SJCRH30 (cell line): Measurements from ENCODE around the gene FANCM. TPM values are rescaled to one million over a fixed set of nuclear protein-coding genes. Genes with fewer than 3 reads are reported as not detected.
A peak's percentile ranks its signal among the peaks of the same experiment; 100 is the strongest.

Experiments
- DNase-seq, 2 experiments: peaks; one replicate each; pipeline ENCODE4 v3.0.0-alpha.2; 2015 to 2020
- H3K27ac ChIP-seq: fragments of 250-450 bp; sonication (Bioruptor Pico); 2 replicates; pipeline ENCODE4 v1.5.1; 2020; ENCODE audit warnings: mild to moderate bottlenecking, moderate library complexity
- H3K27me3 ChIP-seq: fragments of 250-450 bp; sonication (Bioruptor Pico); 2 replicates; pipeline ENCODE4 v1.5.1; 2020; ENCODE audit warnings: mild to moderate bottlenecking, moderate library complexity
- H3K36me3 ChIP-seq: fragments of 250-450 bp; sonication (Bioruptor Pico); 2 replicates; pipeline ENCODE4 v1.5.1; 2020; ENCODE audit warnings: mild to moderate bottlenecking, moderate library complexity
- H3K4me1 ChIP-seq: fragments of 250-450 bp; sonication (Bioruptor Pico); 2 replicates; pipeline ENCODE4 v1.5.1; 2020; ENCODE audit warnings: mild to moderate bottlenecking, moderate library complexity
- H3K4me3 ChIP-seq: fragments of 250-450 bp; sonication (Bioruptor Pico); 2 replicates; pipeline ENCODE4 v1.5.1; 2020; ENCODE audit warnings: mild to moderate bottlenecking, moderate library complexity
- H3K9me3 ChIP-seq: fragments of 250-450 bp; sonication (Bioruptor Pico); replicated peaks from 2 replicates; pipeline ENCODE4 v1.5.1; 2020; ENCODE audit warnings: mild to moderate bottlenecking, moderate library complexity
- total RNA-seq: library from RNA; depleted of rRNA; stranded (reverse); fragments of >200 nt; shearing (Covaris generic); gene quantifications from 2 replicates; pipeline ENCODE4 v1.2.3, GENCODE V29; 2014; rRNA removed

FANCM gene, protein sequence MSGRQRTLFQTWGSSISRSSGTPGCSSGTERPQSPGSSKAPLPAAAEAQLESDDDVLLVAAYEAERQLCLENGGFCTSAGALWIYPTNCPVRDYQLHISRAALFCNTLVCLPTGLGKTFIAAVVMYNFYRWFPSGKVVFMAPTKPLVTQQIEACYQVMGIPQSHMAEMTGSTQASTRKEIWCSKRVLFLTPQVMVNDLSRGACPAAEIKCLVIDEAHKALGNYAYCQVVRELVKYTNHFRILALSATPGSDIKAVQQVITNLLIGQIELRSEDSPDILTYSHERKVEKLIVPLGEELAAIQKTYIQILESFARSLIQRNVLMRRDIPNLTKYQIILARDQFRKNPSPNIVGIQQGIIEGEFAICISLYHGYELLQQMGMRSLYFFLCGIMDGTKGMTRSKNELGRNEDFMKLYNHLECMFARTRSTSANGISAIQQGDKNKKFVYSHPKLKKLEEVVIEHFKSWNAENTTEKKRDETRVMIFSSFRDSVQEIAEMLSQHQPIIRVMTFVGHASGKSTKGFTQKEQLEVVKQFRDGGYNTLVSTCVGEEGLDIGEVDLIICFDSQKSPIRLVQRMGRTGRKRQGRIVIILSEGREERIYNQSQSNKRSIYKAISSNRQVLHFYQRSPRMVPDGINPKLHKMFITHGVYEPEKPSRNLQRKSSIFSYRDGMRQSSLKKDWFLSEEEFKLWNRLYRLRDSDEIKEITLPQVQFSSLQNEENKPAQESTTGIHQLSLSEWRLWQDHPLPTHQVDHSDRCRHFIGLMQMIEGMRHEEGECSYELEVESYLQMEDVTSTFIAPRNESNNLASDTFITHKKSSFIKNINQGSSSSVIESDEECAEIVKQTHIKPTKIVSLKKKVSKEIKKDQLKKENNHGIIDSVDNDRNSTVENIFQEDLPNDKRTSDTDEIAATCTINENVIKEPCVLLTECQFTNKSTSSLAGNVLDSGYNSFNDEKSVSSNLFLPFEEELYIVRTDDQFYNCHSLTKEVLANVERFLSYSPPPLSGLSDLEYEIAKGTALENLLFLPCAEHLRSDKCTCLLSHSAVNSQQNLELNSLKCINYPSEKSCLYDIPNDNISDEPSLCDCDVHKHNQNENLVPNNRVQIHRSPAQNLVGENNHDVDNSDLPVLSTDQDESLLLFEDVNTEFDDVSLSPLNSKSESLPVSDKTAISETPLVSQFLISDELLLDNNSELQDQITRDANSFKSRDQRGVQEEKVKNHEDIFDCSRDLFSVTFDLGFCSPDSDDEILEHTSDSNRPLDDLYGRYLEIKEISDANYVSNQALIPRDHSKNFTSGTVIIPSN (N-terminal part only)
- total RNA-seq: 14.9 and 17.4 TPM in 2 replicates

DNA sequence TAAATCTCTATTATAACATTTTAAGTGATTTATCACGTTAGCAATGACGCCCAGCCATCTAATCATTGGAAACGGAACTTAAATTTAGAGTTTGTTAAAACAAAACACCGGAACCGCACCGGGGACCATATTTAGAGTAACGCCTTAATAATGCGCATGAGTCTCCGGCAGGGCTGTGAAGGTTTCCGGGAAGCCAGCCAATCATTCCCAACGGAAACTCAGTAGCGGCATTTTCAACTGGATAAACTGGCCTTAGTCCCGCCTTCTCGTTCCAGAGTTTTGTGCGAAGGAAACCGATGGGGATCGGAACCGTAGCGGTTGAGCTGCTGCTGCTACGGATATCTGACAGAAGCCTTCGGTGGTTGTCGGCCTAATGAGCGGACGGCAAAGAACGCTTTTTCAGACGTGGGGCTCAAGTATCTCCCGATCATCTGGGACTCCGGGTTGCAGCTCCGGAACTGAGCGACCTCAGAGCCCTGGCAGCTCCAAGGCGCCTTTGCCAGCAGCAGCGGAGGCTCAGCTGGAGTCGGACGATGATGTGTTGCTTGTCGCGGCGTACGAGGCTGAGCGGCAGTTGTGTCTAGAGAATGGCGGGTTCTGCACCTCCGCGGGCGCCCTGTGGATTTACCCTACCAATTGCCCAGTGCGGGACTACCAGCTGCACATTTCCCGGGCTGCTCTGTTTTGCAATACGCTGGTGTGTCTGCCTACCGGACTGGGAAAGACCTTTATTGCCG lies at the start of gene FANCM:
Gene FANCM, plus strand, starts transcription at position 272 of the 737 bp plus-strand sequence. Its CDS starts 102 bp downstream, at position 374.
- peak within 1 kb of the TSS; percentile 91 for H3K27ac ChIP-seq
- H3K4me1 ChIP-seq: no peaks in the 10 kb centered on the region; the same call in 1 of the 2 replicates
- H3K4me3 ChIP-seq: peak within 1 kb of the TSS; percentile 93
- peak; percentile 95 to 99 for DNase-seq
- no peaks in the 10 kb centered on the region for H3K36me3 ChIP-seq
- no peaks in the 10 kb centered on the region for H3K9me3 ChIP-seq
- H3K27me3 ChIP-seq: no peaks in the 10 kb centered on the region

DNA sequence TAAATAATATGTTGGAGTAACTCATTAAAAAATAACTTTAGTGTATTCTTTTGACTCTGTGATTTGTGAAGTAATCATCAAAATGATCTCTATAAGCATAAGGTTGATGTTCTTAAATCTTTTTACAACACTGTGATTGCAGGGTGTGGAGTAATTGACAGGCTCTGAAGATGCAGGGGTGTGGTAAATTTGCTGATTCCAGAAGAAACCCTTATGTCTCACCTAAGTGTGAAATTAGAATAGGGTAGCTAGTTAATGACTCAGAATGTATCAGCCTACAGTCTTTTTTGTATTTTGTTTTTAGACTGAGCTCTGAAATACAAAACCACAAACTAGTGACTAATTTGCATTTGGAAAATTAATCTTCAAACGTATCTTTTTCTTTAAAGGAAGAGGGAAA lies 45.9 kb upstream of the FANCM start:
- no peak overlapping the region for H3K27ac ChIP-seq
- peaks cover 26% of the 10 kb centered on the region for H3K36me3 ChIP-seq
- H3K27me3 ChIP-seq: no peaks in the 10 kb centered on the region
- DNase-seq: no peak
- H3K4me1 ChIP-seq: peaks cover 4% of the 10 kb centered on the region; the same call in 1 of the 2 replicates
- no peak overlapping the region for H3K4me3 ChIP-seq
- H3K9me3 ChIP-seq: no peaks in the 10 kb centered on the region

DNA sequence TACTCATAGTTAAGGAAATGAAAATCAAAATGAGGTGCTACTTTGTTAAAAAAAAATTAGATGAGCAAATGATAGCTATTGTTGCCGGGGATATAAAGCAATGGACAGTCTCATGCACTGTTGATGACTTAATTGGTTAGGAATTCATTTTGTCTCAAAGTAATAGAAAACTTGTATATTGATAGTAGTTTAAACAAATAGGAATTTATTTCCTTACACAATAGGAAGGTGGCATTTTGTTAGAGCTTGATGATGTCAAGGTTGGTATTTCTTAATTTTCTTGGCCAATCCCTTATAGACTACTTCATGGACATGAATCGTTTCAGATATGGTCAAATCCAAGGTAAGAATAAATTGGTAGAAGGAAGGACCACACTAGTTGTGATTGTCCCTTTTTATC lies 44.0 kb upstream of the FANCM start:
- no peak for DNase-seq
- H3K36me3 ChIP-seq: peaks cover 44% of the 10 kb centered on the region
- H3K27me3 ChIP-seq: no peaks in the 10 kb centered on the region
- no peak overlapping the region for H3K4me3 ChIP-seq
- no peaks in the 10 kb centered on the region for H3K9me3 ChIP-seq
- no peak overlapping the region for H3K27ac ChIP-seq
- H3K4me1 ChIP-seq: no peaks in the 10 kb centered on the region; the same call in 1 of the 2 replicates

DNA sequence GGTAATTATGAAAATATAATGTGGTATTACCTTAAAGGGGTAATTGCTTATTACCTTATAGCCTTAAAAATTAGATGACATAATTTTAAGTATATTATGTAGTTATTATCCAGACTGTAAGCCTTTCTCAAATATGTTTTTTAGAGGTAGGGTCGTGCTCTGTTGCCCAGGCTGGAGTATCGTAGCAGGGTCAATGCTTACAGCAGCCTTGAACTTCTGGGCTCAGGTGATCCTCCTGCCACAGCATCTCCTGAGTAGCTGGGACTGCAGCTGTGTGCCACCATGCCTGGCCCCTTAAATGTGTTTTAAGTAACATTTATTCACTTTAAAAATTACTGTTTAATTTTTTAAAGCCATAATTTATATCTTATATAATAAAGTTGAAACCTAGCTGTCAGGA lies 41.5 kb upstream of the FANCM start:
- Histone ChIP-seq H3K27ac (no peak overlapping the region), H3K9me3 (no peaks in the 10 kb centered on the region), H3K27me3 (no peaks in the 10 kb centered on the region), H3K36me3 (peaks cover 63% of the 10 kb centered on the region), H3K4me1 (no peaks in the 10 kb centered on the region; the same call in 1 of the 2 replicates), H3K4me3 (no peak overlapping the region)
- no peak for DNase-seq

DNA sequence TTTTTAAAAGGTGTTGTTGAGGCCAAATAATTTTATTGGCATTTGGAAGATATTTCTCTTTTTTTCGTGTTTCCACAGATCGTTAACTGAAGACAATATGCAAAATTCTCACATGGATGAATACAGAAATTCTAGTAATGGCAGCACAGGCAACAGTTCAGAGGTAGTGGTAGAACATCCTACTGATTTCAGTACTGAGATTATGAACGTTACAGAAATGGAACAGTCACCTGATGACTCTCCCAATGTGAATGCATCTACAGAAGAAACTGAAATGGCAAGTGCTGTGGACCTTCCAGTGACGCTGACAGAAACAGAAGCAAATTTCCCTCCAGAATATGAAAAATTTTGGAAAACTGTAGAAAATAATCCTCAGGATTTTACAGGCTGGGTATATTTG lies 40.6 kb upstream of the FANCM start:
- Histone ChIP-seq H3K4me3 (no peak overlapping the region), H3K4me1 (no peaks in the 10 kb centered on the region; the same call in 1 of the 2 replicates), H3K27ac (no peak overlapping the region), H3K9me3 (no peaks in the 10 kb centered on the region), H3K36me3 (peaks cover 69% of the 10 kb centered on the region), H3K27me3 (no peaks in the 10 kb centered on the region)
- no peak for DNase-seq

DNA sequence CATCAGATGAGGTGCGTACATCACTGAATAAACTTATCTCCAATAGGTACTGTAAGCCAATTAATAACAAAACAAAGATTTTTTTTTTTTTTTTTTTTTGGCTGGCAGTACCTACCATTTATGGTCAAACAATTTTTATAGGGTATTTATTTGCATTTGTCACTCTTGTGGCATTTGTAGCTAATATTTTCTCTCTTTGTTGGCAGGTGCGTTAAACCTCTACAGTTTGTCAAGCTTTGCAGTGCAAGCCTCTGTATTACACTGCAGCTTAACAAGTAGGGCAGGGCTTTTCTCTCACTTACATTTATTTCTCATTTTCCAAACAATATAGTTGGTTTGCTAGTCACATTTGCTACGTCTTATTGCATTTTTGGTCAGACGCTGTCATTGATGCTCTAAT lies 39.5 kb upstream of the FANCM start:
- no peak overlapping the region for H3K27ac ChIP-seq
- peaks cover 80% of the 10 kb centered on the region for H3K36me3 ChIP-seq
- no peaks in the 10 kb centered on the region for H3K27me3 ChIP-seq
- no peak for DNase-seq
- H3K4me1 ChIP-seq: no peaks in the 10 kb centered on the region
- no peak overlapping the region for H3K4me3 ChIP-seq
- H3K9me3 ChIP-seq: no peaks in the 10 kb centered on the region

DNA sequence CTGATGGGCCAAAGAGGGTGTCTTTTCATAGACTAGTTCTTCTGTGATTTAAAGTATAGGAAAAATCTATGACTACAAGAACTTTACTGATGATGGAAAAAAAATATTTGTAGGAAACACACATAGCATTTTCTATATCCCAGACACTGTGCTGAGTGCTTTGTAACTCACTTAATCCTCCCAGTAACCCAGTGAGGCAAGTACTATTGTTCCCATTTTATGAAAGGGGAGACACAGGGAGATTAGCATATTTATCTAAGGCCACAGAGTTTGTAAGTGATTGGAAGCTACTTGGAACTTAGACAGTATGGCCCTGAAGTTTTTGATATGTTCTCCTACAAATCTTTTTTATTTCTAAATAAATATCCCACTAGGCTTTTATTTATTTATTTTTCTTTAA lies 31.9 kb upstream of the FANCM start:
- Histone ChIP-seq H3K36me3 (peaks cover 88% of the 10 kb centered on the region), H3K27ac (no peak overlapping the region), H3K27me3 (no peaks in the 10 kb centered on the region), H3K4me1 (no peaks in the 10 kb centered on the region; the same call in 1 of the 2 replicates), H3K9me3 (no peaks in the 10 kb centered on the region), H3K4me3 (no peak overlapping the region)
- no peak for DNase-seq

DNA sequence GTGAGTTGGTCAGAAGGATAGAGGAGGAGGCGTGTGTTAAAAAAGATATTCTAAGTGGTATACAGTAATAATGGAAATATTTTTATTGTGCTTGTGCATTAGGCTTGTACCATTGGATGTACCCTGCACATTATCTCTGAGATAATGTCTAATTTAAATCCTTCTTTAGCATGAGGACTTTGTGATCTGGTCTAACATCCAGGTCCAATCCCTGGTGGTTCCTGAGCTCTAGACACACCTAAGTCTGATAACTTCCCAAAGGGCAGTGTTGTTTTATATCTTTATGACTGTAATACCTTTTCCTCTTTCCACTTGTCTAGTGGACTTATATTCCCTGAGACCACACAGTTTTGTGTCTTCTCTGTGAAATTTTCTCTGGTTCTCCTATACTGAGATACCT lies 31.2 kb upstream of the FANCM start:
- Histone ChIP-seq H3K27me3 (no peaks in the 10 kb centered on the region), H3K36me3 (peaks cover 92% of the 10 kb centered on the region), H3K4me1 (no peaks in the 10 kb centered on the region; the same call in 1 of the 2 replicates), H3K9me3 (no peaks in the 10 kb centered on the region), H3K27ac (no peak overlapping the region), H3K4me3 (no peak overlapping the region)
- DNase-seq: no peak

DNA sequence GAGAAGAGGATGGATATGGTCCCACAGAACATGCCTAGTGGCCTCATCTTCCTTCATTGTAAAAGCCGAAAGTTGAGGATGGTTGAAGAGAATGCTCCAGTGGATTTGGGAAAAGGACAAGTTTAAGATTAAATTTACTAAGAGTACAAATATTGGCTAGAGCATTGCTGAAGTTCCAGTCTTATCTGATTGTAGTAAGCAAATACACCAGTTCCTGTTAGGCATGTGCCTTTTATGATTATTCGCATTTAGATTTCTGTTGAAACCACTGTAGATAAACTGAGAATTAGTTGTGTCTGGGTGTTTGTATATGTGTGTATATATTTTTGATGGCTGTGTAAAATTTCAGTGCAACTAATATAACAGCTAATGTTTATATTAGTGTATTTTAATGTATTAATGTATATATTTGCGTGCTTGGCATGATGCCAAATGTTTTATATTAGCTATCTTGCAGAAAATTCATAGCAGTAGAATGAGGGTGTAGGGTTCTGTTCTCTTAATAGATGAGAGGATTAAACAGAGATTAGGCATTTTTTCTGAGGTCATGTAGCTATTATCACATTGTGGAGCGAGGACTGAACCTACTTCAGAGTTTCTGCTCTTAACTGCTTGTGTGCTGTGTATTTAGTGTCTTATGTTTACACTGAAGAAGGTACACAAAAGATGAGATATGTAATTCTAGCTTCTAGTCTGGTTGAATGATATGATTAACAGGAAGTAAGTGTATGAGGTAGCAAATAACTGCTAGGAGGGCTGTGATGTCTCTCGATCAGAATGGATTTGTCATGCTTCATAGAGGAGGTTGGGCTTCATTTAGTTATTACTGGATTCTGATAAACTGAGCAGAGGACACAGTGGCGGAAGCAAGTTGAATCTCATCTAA lies 22.6 kb upstream of the FANCM start:
- no peaks in the 10 kb centered on the region for H3K4me1 ChIP-seq
- DNase-seq: peak in 1 of 2 experiments; percentile 11
- H3K36me3 ChIP-seq: peaks cover 89% of the 10 kb centered on the region
- no peak overlapping the region for H3K4me3 ChIP-seq
- no peaks in the 10 kb centered on the region for H3K27me3 ChIP-seq
- no peaks in the 10 kb centered on the region for H3K9me3 ChIP-seq
- no peak overlapping the region for H3K27ac ChIP-seq

DNA sequence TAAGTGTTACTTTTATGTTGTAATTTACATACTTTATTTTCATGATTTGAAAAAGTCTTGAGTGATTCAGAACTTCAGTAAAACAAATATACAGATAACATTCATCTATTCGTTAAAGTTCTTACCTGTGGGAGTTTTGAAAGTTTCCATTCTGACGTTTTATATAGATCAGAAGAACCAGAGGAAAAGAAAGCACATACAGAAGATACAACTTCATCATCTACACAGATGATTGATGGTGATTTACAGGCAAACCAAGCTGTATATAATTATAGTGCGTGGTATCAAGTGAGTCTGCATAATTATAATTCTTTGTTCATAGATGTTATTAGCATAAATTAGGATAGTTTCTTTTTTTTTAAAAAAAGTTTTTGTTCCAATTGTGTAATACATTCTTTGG lies 21.4 kb upstream of the FANCM start:
- Histone ChIP-seq H3K27me3 (no peaks in the 10 kb centered on the region), H3K36me3 (peaks cover 89% of the 10 kb centered on the region), H3K4me3 (no peak overlapping the region), H3K9me3 (no peaks in the 10 kb centered on the region), H3K27ac (no peak overlapping the region), H3K4me1 (no peaks in the 10 kb centered on the region)
- no peak for DNase-seq

DNA sequence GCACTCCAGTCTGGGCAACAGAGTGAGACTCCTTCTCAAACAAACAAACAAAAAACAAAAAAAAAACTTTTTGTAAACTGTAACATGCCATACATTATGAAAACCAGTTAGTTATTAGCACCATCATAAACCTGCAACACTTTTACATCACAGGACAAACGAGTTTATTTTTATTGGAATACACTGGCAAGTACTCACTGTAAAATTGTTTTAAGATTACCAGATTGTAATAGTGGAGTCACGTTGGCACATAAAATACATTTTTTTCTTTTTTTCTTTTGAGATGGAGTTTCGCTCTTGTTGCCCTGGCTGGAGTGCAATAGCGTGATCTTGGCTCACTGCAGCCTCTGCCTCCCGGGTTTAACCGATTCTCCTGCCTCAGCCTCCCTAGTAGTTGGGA lies 17.1 kb upstream of the FANCM start:
- DNase-seq: no peak
- H3K27me3 ChIP-seq: no peaks in the 10 kb centered on the region
- peaks cover 84% of the 10 kb centered on the region for H3K36me3 ChIP-seq
- no peaks in the 10 kb centered on the region for H3K4me1 ChIP-seq
- H3K27ac ChIP-seq: no peak overlapping the region
- no peak overlapping the region for H3K4me3 ChIP-seq
- H3K9me3 ChIP-seq: no peaks in the 10 kb centered on the region

DNA sequence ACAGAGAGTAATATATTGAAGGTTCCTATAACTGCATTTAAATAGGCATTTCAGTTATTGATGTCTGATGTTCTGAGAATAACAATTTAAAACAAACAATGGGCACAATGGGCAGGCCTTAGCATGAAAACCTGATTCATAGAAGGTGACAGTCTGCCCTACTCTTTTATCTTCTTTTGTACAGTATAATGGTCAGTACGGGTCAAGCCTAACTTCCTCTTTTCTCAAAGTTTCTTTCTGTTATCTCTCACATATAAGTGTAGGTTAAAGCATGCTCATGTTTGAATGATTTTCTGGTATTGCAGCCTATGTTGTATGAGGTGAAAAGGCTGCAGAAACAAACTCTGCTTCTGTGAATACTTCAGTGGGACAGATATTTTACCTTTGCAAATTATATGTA lies 15.6 kb upstream of the FANCM start:
- no peaks in the 10 kb centered on the region for H3K4me1 ChIP-seq
- no peaks in the 10 kb centered on the region for H3K27me3 ChIP-seq
- no peak overlapping the region for H3K27ac ChIP-seq
- no peak for DNase-seq
- H3K4me3 ChIP-seq: no peak overlapping the region
- peaks cover 84% of the 10 kb centered on the region for H3K36me3 ChIP-seq
- H3K9me3 ChIP-seq: no peaks in the 10 kb centered on the region

DNA sequence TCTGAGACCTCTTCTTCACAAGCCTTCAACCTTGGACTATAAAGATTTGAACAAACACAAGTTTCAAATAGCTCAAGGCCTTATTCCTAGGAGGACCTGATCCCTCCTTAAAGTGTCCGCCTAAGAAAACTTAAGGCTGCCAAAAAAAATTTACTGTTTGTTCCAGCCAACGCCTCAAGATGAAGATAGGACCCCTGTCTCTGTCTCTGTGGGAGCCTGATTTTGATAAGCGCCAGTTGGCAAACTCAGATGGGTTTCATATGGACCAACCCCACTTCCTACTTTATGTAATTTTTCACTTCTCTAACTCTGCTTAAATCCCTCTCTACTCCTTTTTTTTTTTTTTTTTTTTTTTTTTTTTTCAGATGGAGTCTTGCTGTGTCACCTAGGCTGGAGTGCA lies 12.5 kb upstream of the FANCM start:
- no peaks in the 10 kb centered on the region for H3K27me3 ChIP-seq
- no peak overlapping the region for H3K27ac ChIP-seq
- peaks cover 77% of the 10 kb centered on the region for H3K36me3 ChIP-seq
- no peaks in the 10 kb centered on the region for H3K9me3 ChIP-seq
- DNase-seq: no peak
- no peak overlapping the region for H3K4me3 ChIP-seq
- H3K4me1 ChIP-seq: no peaks in the 10 kb centered on the region
